Activated CD8-positive, alpha-beta memory T cell treated with anti-CD3 and anti-CD28 coated beads, Interleukin-2, amount 10 ng/mL, durations not matched to agents 7 days and 5 days (primary cell): ENCODE results near the gene KCNA2. TPM values are rescaled to one million over a fixed set of nuclear protein-coding genes. Genes with fewer than 3 reads are reported as not detected.
A peak's percentile ranks its signal among the peaks of the same experiment; 100 is the strongest.

Source experiments
- ATAC-seq: fragments of 150-1000 bp; cut with Tn5 transposase; one replicate; pipeline ENCODE4 v1.10.0; 2021; ENCODE audit warnings: moderate library complexity
- CTCF ChIA-PET: fragments of 350-600 bp; sonication (Branson Sonifier 250); formaldehyde crosslinking; loops from one replicate; lab custom pipeline; 2021; ENCODE audit warnings: antibody characterized with exemption; lab: Charles Lee
- DNase-seq: peaks from one replicate; pipeline ENCODE4 v3.0.0-alpha.2; 2020
- H3K27ac Mint-ChIP-seq: one replicate; pipeline ENCODE4 v1.8.0; 2021; ENCODE audit warnings: mild to moderate bottlenecking, mixed read lengths
- H3K27me3 Mint-ChIP-seq: one replicate; pipeline ENCODE4 v1.8.0; 2021; ENCODE audit warnings: mixed read lengths
- H3K36me3 Mint-ChIP-seq: one replicate; pipeline ENCODE4 v1.8.0; 2021; ENCODE audit warnings: mild to moderate bottlenecking, mixed read lengths
- H3K4me1 Mint-ChIP-seq: one replicate; pipeline ENCODE4 v1.8.0; 2021; ENCODE audit warnings: mixed read lengths
- H3K4me3 Mint-ChIP-seq: one replicate; pipeline ENCODE4 v1.8.0; 2021; ENCODE audit warnings: mild to moderate bottlenecking, moderate library complexity, mixed read lengths
- H3K9me3 Mint-ChIP-seq: one replicate; pipeline ENCODE4 v1.8.0; 2022; ENCODE audit warnings: low read depth, mixed read lengths
- total RNA-seq, 2 experiments: library from RNA; stranded (reverse); gene quantifications; one replicate each; pipeline ENCODE4 v1.2.3, GENCODE V29; 2021

Gene KCNA2
- 1 to 10 TPM; 2.4 to 3.7 TPM for total RNA-seq

DNA sequence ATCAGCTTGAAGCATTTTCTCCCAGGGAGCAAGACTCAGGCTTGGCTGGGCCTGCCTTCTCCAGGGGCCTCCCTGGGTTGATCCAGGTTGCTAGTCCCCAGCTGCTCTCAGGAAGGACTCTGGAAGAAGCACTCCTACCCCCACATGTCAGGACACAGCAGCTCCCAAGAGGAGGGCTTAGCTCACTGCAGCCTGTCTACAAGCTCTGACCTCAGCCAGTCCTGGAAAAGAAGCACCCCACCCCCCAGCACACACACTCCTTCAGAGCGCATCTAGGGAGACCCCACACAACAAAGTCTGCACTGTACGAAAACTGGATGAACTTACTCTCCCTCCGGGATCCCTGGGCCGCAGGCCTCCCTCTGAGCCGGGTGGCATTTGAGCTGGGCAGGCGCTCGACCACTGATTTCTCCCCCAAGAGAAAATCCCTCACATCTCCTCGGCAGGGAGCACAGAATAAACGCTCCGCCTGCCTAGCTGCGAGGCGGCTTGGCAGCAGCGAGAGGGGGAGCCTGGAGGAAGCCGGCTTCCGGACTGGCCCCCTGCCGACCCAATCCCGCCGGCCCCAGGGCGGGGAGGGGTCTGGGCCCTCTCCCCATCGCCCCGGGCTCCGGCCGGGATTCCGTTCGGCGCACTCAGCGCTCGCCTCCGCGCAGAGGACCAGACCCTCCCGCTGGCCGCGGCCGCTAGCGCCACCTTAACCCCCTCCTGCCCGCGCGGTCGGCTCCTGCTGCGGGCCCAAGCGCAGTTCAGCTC lies at the start of gene KCNA2:
Gene KCNA2, minus strand, starts transcription at position 458 of the 756 bp plus-strand sequence. CDS start 1,576 bp downstream, outside the sequence.
- peaks cover 22% of the 10 kb centered on the region for H3K4me1 Mint-ChIP-seq
- H3K27ac Mint-ChIP-seq, result no peak within 1 kb of the TSS
- no peaks in the 10 kb centered on the region for H3K9me3 Mint-ChIP-seq
- H3K4me3 Mint-ChIP-seq, result peak within 1 kb of the TSS; percentile 74
- H3K27me3 Mint-ChIP-seq, result peaks cover 42% of the 10 kb centered on the region
- DNase-seq (no peak), ATAC-seq (peak; percentile 46)
- CTCF ChIA-PET, result interaction anchor here (0.6 to 3.9 kb wide), 16 partner anchors 9 to 428 kb away, joined by 3 to 27 read pairs (median 4); no protein-coding TSS in a partner anchor
- no peaks in the 10 kb centered on the region for H3K36me3 Mint-ChIP-seq

DNA sequence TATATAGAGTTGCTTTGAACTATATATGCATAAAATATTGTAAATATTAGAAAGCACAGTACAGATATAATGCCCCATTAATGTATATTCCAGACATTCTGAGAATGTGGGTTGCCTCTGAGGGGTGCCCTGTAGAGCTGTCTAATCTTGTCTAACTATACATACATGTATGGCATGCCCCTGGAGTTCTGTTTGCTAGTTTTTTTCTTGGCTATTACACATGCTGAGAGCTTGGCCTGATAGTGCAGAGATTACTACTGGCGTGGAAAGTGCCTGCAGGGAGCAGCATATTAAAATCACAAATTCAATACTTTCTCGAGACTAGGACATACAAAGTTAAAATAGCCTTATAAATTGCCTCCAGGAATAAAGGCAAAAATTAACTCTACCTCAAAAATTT lies 44.5 kb upstream of the KCNA2 start:
- H3K27me3 Mint-ChIP-seq, result no peaks in the 10 kb centered on the region
- no peak overlapping the region for H3K27ac Mint-ChIP-seq
- H3K4me3 Mint-ChIP-seq, result no peak overlapping the region
- DNase-seq (no peak), ATAC-seq (no peak)
- CTCF ChIA-PET, result interaction anchor here (1.4 to 2.2 kb wide), 2 partner anchors 12 to 17 kb away, joined by 4 to 5 read pairs; no protein-coding TSS in a partner anchor
- H3K36me3 Mint-ChIP-seq, result peaks cover 20% of the 10 kb centered on the region
- peaks cover 22% of the 10 kb centered on the region for H3K4me1 Mint-ChIP-seq
- H3K9me3 Mint-ChIP-seq, result no peaks in the 10 kb centered on the region

DNA sequence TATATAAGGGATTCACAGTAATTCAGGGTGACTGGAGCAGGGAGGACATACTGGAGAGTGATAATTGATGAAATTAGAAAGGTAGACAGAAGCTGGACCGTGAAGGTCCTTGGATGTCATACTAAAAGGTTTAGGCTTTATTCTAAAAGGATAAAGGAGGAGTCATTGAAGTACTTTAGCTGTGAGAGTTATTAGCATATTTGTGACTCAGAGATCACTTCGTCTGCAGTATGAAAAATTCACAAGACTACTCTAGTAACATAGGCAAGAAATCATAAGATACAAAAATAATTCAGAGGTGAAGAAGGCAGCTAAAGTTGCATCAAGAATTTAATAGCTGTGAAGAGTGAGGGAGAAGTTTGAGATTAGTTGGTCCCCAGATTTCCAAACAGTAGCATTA lies 42.3 kb upstream of the KCNA2 start:
- H3K27me3 Mint-ChIP-seq, result no peaks in the 10 kb centered on the region
- H3K36me3 Mint-ChIP-seq, result peaks cover 10% of the 10 kb centered on the region
- H3K27ac Mint-ChIP-seq, result no peak overlapping the region
- no peaks in the 10 kb centered on the region for H3K9me3 Mint-ChIP-seq
- DNase-seq (no peak), ATAC-seq (peak; percentile 17)
- peaks cover 31% of the 10 kb centered on the region for H3K4me1 Mint-ChIP-seq
- CTCF ChIA-PET, result interaction anchor here (1.0 to 7.1 kb wide), 14 partner anchors 9 to 135 kb away, joined by 3 to 90 read pairs (median 10); partner anchors contain the start of gene KCNA3
- H3K4me3 Mint-ChIP-seq, result no peak overlapping the region

DNA sequence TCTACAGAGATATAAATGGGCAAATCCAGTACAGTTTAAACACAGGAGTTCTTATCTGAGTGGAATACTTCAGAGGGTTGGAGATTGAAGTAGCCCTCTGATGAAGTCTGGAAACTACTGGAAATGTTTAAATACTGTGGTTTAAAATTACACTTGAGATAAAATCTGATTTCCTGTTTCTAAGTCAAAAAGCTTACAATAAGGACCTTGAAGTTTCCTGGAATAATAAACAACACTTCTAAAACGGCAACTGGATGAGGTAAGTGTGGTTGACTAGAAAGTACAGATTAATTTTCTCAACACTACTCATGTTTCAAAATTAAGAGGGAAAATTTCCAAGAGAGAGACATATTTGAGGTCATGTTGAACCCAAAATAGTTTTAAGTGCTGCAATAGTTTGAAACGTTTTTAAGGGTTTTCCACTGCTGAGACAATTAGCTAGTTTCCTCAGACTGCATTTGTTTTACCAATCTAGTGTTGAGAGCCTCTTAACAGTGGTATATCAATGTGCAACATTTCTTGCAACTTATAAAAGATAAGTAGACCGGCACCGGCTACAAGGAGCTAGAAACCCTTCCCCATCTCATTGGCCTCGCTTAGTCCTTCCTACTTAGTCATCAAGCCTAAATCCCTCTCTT lies 41.2 kb upstream of the KCNA2 start:
- no peak overlapping the region for H3K4me3 Mint-ChIP-seq
- no peak for DNase-seq
- CTCF ChIA-PET, result interaction anchor here (0.6 to 7.1 kb wide), 16 partner anchors 10 to 1429 kb away, joined by 3 to 90 read pairs (median 8); partner anchors contain the start of gene KCNA3
- ATAC-seq, result peak; percentile 72
- no peaks in the 10 kb centered on the region for H3K27me3 Mint-ChIP-seq
- peaks cover 9% of the 10 kb centered on the region for H3K36me3 Mint-ChIP-seq
- H3K27ac Mint-ChIP-seq, result no peak overlapping the region
- H3K4me1 Mint-ChIP-seq, result peaks cover 37% of the 10 kb centered on the region
- no peaks in the 10 kb centered on the region for H3K9me3 Mint-ChIP-seq

DNA sequence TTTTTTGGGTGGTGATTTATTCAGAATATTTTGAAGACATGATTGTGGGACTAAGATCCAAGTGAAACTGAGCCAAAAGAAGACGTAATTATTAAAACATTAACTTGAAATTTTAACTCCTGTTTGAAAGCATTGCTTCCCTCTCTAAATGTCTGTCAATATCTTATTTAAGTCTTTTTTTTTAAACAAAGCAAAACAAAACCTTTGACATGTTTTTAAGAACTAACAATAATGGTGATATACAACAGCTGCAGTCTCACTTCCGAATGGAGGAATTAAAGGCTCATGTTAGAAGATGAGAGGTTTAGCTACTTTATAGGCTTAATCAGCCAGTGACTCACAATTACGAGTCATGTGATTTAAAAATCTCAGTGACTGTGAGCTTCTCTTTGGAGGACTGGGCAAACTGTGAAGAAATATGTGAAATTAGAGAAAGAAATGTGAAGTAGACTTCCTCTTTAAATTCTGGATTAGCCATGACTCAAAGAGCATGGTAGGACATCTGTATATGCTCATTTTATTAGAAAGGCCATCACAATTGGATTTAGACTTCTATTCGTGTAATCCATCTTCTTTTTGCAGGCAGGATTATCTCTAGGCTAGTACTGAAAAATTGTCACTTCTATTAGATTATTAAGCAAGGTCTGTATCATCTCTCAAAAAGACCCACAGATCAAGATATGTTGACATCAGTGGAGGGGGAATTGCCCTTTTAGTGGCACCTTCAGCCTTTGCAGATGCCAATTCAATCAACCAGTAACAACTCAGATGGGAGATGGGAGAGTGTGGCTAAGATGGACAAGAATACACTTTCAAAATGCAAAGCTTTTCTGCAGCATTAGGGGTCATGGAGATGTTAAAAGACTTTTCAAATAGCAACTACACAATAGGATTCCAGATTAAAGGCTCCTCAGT lies 39.9 kb upstream of the KCNA2 start:
- Mint-ChIP-seq H3K27ac (no peak overlapping the region), H3K4me3 (no peak overlapping the region), H3K4me1 (peaks cover 45% of the 10 kb centered on the region), H3K27me3 (no peaks in the 10 kb centered on the region), H3K36me3 (peaks cover 8% of the 10 kb centered on the region), H3K9me3 (no peaks in the 10 kb centered on the region)
- DNase-seq (no peak), ATAC-seq (no peak)
- CTCF ChIA-PET, result interaction anchor here (1.5 to 7.1 kb wide), 9 partner anchors 10 to 120 kb away, joined by 3 to 90 read pairs (median 17); partner anchors contain the start of gene KCNA3

DNA sequence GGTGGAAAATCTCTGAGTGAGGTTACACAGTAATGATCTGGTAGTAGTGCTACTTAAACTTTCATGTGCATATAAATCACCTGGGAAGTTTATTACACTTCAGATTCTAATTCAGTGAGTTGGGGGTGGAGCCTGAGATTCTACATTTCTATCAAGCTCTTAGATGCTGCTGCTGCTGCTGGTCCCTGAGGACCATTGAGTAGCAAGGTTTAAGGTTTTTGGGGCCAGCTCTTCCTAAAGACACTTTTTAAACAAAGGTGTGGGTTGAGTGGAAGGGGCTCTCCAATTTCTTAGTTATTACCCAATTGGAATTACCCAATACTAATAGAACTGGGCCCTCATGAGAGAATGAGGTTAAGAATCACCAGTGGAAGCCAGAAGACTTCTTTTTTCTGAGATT lies 39.1 kb upstream of the KCNA2 start:
- no peak for DNase-seq
- peak overlapping the region; percentile 7 for H3K27ac Mint-ChIP-seq
- CTCF ChIA-PET, result interaction anchor here (0.8 to 7.1 kb wide), 7 partner anchors 9 to 136 kb away, joined by 3 to 90 read pairs (median 22); partner anchors contain the start of gene KCNA3

DNA sequence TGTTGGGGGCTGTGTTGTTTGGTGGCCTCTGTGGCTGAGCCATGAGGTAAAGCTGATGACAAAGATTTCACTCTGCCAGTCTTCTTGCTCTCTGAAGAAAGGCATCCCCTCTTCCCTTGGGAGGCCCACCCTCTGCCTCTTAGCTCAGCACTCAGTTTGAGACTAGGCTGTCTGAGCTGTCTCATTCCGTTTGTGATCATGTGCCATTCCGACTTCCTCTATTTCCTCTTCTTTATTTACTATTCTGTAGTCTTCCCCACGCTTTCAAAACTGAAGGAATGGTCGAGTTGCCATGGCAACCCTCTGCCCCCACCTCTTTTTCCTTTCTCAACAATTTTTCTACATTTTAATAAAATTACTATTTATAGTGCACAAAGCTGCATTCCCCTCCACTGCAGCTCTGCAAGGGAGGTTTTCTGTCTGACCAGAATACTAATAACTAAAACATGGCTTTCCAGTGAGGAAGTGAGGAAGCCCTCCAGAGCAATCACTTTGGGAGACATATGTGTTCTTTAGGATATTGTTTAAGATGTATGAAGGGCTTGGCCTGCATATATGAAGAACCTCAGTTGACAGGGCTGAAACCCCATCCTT lies 37.8 kb upstream of the KCNA2 start:
- Mint-ChIP-seq H3K4me1 (peaks cover 56% of the 10 kb centered on the region), H3K4me3 (no peak overlapping the region), H3K36me3 (peaks cover 14% of the 10 kb centered on the region), H3K27me3 (no peaks in the 10 kb centered on the region), H3K27ac (peak overlapping the region; percentile 43), H3K9me3 (peaks cover 4% of the 10 kb centered on the region)
- DNase-seq, result no peak
- CTCF ChIA-PET, result interaction anchor here (0.9 to 7.1 kb wide), 5 partner anchors 7 to 137 kb away, joined by 3 to 90 read pairs (median 39); partner anchors contain the start of gene KCNA3
- no peak for ATAC-seq

More for the DNA sequence above, 39.1 kb upstream of the KCNA2 start:
- H3K4me1 Mint-ChIP-seq, result peaks cover 44% of the 10 kb centered on the region
- ATAC-seq, result no peak
- peaks cover 10% of the 10 kb centered on the region for H3K36me3 Mint-ChIP-seq
- H3K9me3 Mint-ChIP-seq, result peaks cover 3% of the 10 kb centered on the region
- no peak overlapping the region for H3K4me3 Mint-ChIP-seq
- no peaks in the 10 kb centered on the region for H3K27me3 Mint-ChIP-seq

DNA sequence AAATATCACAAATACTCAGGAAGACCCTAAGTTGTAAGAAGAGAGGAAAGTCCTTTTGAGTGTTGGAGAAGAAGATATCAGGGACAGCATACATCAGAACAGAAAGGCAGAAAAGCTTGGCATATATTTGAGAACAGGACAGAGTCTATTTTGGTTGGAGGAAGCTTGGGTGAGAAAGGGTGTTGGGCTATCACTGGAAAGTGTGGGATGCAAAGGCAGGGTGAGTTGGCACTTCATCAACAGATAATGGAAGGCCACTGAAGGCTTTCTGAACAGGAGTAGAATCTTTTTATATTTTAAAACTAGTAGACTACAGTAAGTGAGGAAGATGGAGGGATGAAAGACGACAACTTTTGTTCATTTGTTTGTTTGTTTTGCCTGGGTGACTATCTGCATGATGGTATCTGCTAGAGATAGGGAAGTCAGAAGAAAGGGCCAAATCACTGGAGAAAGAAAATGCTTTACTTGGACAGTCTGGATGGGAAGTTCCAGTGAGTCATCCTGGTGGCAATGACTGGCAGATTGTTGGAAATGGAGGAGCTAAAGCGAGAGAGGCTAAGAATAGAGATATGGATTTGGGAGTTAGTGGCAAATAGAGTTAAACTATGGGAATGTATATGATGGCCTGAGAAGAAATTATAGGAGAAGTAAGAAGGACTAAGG lies 33.7 kb upstream of the KCNA2 start:
- H3K27me3 Mint-ChIP-seq, result no peaks in the 10 kb centered on the region
- H3K9me3 Mint-ChIP-seq, result peaks cover 4% of the 10 kb centered on the region
- DNase-seq (no peak), ATAC-seq (no peak)
- H3K4me1 Mint-ChIP-seq, result peaks cover 71% of the 10 kb centered on the region
- H3K36me3 Mint-ChIP-seq, result peaks cover 14% of the 10 kb centered on the region
- H3K4me3 Mint-ChIP-seq, result no peak overlapping the region
- CTCF ChIA-PET, result interaction anchor here (1.0 to 6.6 kb wide), 3 partner anchors 7 to 21 kb away, joined by 3 to 90 read pairs (median 10); no protein-coding TSS in a partner anchor
- H3K27ac Mint-ChIP-seq, result peak overlapping the region; percentile 30

DNA sequence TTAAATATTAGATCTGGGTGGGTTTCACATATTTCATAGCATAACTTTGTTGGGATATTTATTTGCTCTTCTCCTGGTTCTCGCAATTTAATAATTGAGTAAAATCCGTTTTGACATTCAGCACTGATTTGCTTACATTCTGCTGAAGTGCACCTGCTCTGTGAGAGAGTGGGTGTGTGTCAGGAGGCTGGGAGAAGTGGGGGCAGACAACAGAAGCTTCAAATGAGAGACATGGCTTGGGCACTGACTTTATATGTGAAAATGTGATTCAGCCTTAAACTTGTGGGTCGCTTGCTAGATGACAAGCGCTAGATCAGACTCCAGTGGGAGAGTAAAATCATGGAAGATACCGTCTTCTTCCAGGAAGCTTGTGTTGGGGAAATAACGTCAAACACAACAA lies 32.4 kb upstream of the KCNA2 start:
- Mint-ChIP-seq H3K36me3 (peaks cover 14% of the 10 kb centered on the region), H3K4me3 (no peak overlapping the region), H3K27ac (peak overlapping the region; percentile 81), H3K9me3 (peaks cover 4% of the 10 kb centered on the region), H3K4me1 (peaks cover 58% of the 10 kb centered on the region), H3K27me3 (no peaks in the 10 kb centered on the region)
- CTCF ChIA-PET, result interaction anchor here (0.8 to 6.6 kb wide), 10 partner anchors 8 to 354 kb away, joined by 3 to 90 read pairs (median 8); no protein-coding TSS in a partner anchor
- no peak for ATAC-seq
- DNase-seq, result no peak

DNA sequence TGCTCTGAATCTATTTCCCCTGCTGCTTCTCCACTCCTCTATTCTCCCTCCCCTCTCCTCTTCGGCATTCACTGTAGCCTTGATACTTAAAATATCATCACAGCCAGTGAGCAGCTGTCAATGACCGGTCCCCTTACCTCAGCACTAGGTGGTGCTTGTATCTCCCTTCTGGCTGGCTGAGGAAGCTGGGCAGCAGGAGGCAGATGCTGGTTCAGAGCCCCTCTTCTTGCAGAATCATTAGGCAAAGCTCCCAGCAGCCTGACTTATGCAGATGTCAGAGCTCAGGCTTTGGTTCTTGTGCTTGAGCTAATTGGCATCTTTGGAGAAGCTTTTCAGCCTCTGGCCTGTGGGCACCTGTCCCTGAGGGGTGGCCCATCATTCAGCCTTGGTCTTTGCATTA lies 31.9 kb upstream of the KCNA2 start:
- CTCF ChIA-PET, result interaction anchor here (0.8 to 6.6 kb wide), 10 partner anchors 9 to 355 kb away, joined by 3 to 90 read pairs (median 8); no protein-coding TSS in a partner anchor
- H3K4me1 Mint-ChIP-seq, result peaks cover 54% of the 10 kb centered on the region
- H3K27me3 Mint-ChIP-seq, result no peaks in the 10 kb centered on the region
- ATAC-seq (peak; percentile 4), DNase-seq (no peak)
- H3K27ac Mint-ChIP-seq, result peak overlapping the region; percentile 81
- H3K9me3 Mint-ChIP-seq, result peaks cover 4% of the 10 kb centered on the region
- H3K4me3 Mint-ChIP-seq, result no peak overlapping the region
- H3K36me3 Mint-ChIP-seq, result peaks cover 16% of the 10 kb centered on the region

DNA sequence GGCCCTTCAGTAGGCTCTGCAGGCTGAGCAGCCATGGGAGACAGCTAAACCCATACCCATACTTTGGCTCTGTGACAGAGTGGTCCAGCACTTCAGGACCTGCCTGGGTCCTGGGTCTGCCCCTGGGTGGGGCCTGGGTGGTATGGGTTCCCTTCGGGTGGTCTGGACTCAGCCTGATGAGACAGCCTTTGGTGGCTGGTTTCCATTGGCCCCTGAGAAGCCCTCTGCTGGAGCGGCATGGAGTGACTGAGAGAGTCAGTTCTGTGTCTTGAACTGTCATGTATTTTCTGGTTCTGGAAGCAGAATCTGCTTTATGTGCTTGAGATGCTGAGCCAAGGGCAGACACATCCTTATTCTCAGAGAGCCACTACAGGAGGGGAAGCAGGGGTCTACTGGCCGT lies 31.3 kb upstream of the KCNA2 start:
- peaks cover 12% of the 10 kb centered on the region for H3K36me3 Mint-ChIP-seq
- H3K27ac Mint-ChIP-seq, result peak overlapping the region; percentile 81
- no peak overlapping the region for H3K4me3 Mint-ChIP-seq
- peaks cover 48% of the 10 kb centered on the region for H3K4me1 Mint-ChIP-seq
- CTCF ChIA-PET, result interaction anchor here (1.3 to 6.6 kb wide), 8 partner anchors 9 to 355 kb away, joined by 3 to 90 read pairs (median 11); no protein-coding TSS in a partner anchor
- no peaks in the 10 kb centered on the region for H3K27me3 Mint-ChIP-seq
- H3K9me3 Mint-ChIP-seq, result peaks cover 4% of the 10 kb centered on the region
- ATAC-seq (peak; percentile 4), DNase-seq (no peak)
